HCT116 (cell line): ENCODE results near the gene TNFSF12. TPM values are rescaled to one million over a fixed set of nuclear protein-coding genes. Genes with fewer than 3 reads are reported as not detected.

Experiments used
- ATAC-seq: fragments of 200-7000 bp; cut with Tn5 transposase; 2 replicates; pipeline ENCODE4 v1.9.1; 2020; ENCODE audit warnings: mild to moderate bottlenecking, moderate library complexity
- BruUV-seq: library from RNA; stranded (reverse); fragments of 400-500 nt; replicated peaks from 2 replicates; lab custom pipeline; 2021; lab: Mats Ljungman, UMichigan
- CTCF ChIA-PET: fragments of 300-600 bp; sonication (Branson Sonifier 250); formaldehyde crosslinking; loops from one replicate; lab custom pipeline; 2021; ENCODE audit warnings: antibody characterized with exemption; lab: Charles Lee
- POLR2A ChIA-PET: fragments of 300-600, 350-600 bp; sonication (Branson Sonifier 250); formaldehyde crosslinking; loops from one replicate; lab custom pipeline; 2021; ENCODE audit warnings: antibody characterized with exemption; lab: Charles Lee
- RAD21 ChIA-PET, 2 experiments: fragments of 300-600 bp; sonication (Branson Sonifier 250); formaldehyde crosslinking; loops; one replicate each; lab custom pipeline; 2023; ENCODE audit warnings: low total read pairs in 2 of 2; ENCODE audit not compliant: uncharacterized antibody in 2 of 2, unreplicated experiment in 2 of 2, low non-redundant PET in 1 of 2; lab: Charles Lee
- DNase-seq: peaks from one replicate; pipeline ENCODE4 v3.0.0-alpha.2; 2010; ENCODE audit warnings: low read depth, low spot score
- H2AFZ ChIP-seq: fragments of 200-600 bp; shearing (Covaris generic), sonication (generic); 2 replicates; pipeline ENCODE4 v1.6.1; 2017; ENCODE audit warnings: low read depth, mixed run types, mixed read lengths, antibody characterized with exemption, low read length; ENCODE audit not compliant: poor library complexity, severe bottlenecking
- H3K27ac ChIP-seq: 2 replicates; pipeline ENCODE4 v1.5.1; 2012; ENCODE audit warnings: low read depth, low read length
- H3K27me3 ChIP-seq: fragments of 200-600 bp; sonication (generic); 2 replicates; pipeline ENCODE4 v1.6.1; 2016; ENCODE audit warnings: mixed run types, low read length, mixed read lengths; ENCODE audit not compliant: insufficient read depth
- H3K36me3 ChIP-seq, 2 experiments: fragments of 200-500 bp in 1 of 2; fragments of 200-600 bp in 1 of 2; sonication (Bioruptor generic) in 1 of 2; sonication (generic) in 1 of 2; 2 replicates each; pipeline versions ENCODE4 v1.5.1 to v1.6.1; 2014 to 2016; ENCODE audit warnings: low read length in 2 of 2, inconsistent platforms in 1 of 2, mixed read lengths in 1 of 2, mixed run types in 1 of 2; ENCODE audit not compliant: insufficient read depth in 2 of 2, control insufficient read depth in 1 of 2
- H3K4me1 ChIP-seq, 2 experiments: fragments of 200-600 bp in 1 of 2; sonication (generic) in 1 of 2; 2 replicates each; pipeline versions ENCODE4 v1.5.1 to v1.6.1; 2012 to 2017; ENCODE audit warnings: low read length in 2 of 2, inconsistent platforms in 1 of 2, mild to moderate bottlenecking in 1 of 2, mixed read lengths in 1 of 2, mixed run types in 1 of 2, moderate library complexity in 1 of 2; ENCODE audit not compliant: insufficient read depth in 2 of 2, control insufficient read depth in 1 of 2
- H3K4me2 ChIP-seq: fragments of 200-600 bp; sonication (generic); 2 replicates; pipeline ENCODE4 v1.6.1; 2017; ENCODE audit warnings: mixed run types, low read length, mixed read lengths
- H3K4me3 ChIP-seq, 2 experiments: fragments of 200-600 bp in 1 of 2; sonication (generic) in 1 of 2; replicated peaks in 1 of 2; 2 replicates each; pipeline ENCODE4 v1.5.1; 2011 to 2016; ENCODE audit warnings: low read length in 2 of 2, control low read depth in 1 of 2, low read depth in 1 of 2, mild to moderate bottlenecking in 1 of 2, mixed read lengths in 1 of 2, mixed run types in 1 of 2
- H3K79me2 ChIP-seq: fragments of 200-600 bp; sonication (generic); 2 replicates; pipeline ENCODE4 v1.6.1; 2017; ENCODE audit warnings: mild to moderate bottlenecking, mixed run types, low read length, moderate library complexity, mixed read lengths; ENCODE audit not compliant: insufficient read depth
- H3K9ac ChIP-seq: fragments of 200-600 bp; sonication (generic); 2 replicates; pipeline ENCODE4 v1.6.1; 2016; ENCODE audit warnings: low read length, mixed read lengths
- H3K9me2 ChIP-seq: fragments of 200-600 bp; sonication (generic), shearing (Covaris generic); 2 replicates; pipeline ENCODE4 v1.6.1; 2017; ENCODE audit warnings: mixed run types, mild to moderate bottlenecking, moderate library complexity; ENCODE audit not compliant: insufficient read depth
- H3K9me3 ChIP-seq, 2 experiments: fragments of 200-500 bp in 1 of 2; fragments of 200-600 bp in 1 of 2; sonication (Bioruptor generic) in 1 of 2; sonication (generic) in 1 of 2; 2 replicates each; pipeline ENCODE4 v1.6.1; 2014 to 2017; ENCODE audit warnings: low read length in 2 of 2, mixed read lengths in 2 of 2, inconsistent platforms in 1 of 2, low read depth in 1 of 2, mild to moderate bottlenecking in 1 of 2, mixed run types in 1 of 2, moderate library complexity in 1 of 2; ENCODE audit not compliant: control insufficient read depth in 1 of 2, insufficient read depth in 1 of 2
- H4K20me1 ChIP-seq: fragments of 200-600 bp; sonication (generic), shearing (Covaris generic); 2 replicates; pipeline ENCODE4 v1.6.1; 2017; ENCODE audit warnings: mixed run types, mild to moderate bottlenecking, moderate library complexity; ENCODE audit not compliant: insufficient read depth
- CBX3 ChIP-seq: IDR thresholded peaks from 2 replicates; pipeline ENCODE4 v1.6.1; 2012; ENCODE audit warnings: low read depth
- EGR1 ChIP-seq: IDR thresholded peaks from 2 replicates; pipeline ENCODE4 v1.6.1; 2012; ENCODE audit warnings: low read depth
- EZH2 ChIP-seq: fragments of 200-600 bp; sonication (generic); IDR thresholded peaks from 2 replicates; pipeline ENCODE4 v1.6.1; 2017; ENCODE audit warnings: antibody characterized with exemption, mixed run types
- EZH2phosphoT487 ChIP-seq: fragments of 200-600 bp; IDR thresholded peaks from 2 replicates; pipeline ENCODE4 v1.6.1; 2018; ENCODE audit warnings: antibody characterized with exemption, borderline replicate concordance
- SP1 ChIP-seq: IDR thresholded peaks from 2 replicates; pipeline ENCODE4 v1.6.1; 2012; ENCODE audit warnings: low read depth
- TCF7L2 ChIP-seq: IDR thresholded peaks from 2 replicates; pipeline ENCODE4 v1.7.0; 2011; ENCODE audit warnings: borderline replicate concordance, inconsistent platforms; ENCODE audit not compliant: insufficient read depth, insufficient read length; ENCODE audit errors: extremely low read depth
- ZNF274 ChIP-seq: fragments of 200-500 bp; sonication (Bioruptor generic); IDR thresholded peaks from 2 replicates; pipeline ENCODE4 v1.6.1; 2014; ENCODE audit warnings: mild to moderate bottlenecking, low read depth, low read length, inconsistent platforms
- intact Hi-C: fragments of 100-400 bp; cut with micrococcal nuclease; formaldehyde crosslinking; loops from 2 replicates; pipeline ENCODE4 v1.10.0; 2022
- total RNA-seq: library from RNA; stranded (reverse); gene quantifications from one replicate; pipeline ENCODE4 v1.2.1, GENCODE V29; 2021; ENCODE audit not compliant: unreplicated experiment
- TF ChIP-seq, protein P1 (sequence below): IDR thresholded peaks from 2 replicates; pipeline ENCODE4 v1.6.1; 2012

TNFSF12 gene
- total RNA-seq, 1 experiment from 2014 or later = 12.3 TPM

DNA sequence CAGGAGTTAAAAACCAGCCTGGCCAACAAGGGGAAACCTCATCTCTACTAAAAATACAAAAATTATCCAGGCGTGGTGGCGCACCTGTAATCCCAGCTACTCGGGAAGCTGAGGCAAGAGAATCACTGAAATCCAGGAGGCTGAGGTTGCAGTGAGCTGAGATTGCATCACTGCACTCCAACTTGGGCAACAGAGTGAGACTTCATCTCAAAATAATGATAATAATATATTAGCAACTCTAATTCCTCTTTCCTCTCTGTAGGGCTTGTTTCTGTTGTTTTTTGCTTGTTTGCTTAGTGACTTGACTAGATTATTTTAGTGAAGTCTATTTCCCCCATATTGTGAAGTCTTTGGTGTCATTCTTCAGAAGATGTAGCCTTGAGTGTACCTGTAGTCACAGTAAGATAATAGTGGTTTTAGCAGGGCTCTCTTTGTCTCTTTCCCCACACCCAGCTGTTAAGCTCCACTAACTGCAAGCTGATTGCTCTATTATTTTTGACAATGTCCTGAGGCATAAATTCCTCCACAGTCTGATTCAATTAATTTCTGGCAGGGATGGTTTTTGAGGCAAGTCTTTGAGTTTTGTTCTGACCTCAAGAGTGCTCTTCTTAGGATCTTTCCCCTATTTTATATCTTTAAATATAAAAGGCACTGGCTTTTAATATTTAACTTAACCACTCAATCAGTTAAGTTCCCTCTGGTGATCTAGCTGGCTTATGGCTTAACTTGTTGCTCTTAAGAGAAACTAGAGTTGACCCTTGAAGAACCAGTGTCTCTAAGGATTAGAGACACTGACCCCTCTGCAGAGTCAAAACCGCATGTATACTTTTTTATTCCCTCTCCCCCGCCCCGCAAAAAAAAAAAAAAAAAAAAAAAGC, 18.6 kb upstream of the TNFSF12 start:
- no peak overlapping the region for H2AFZ ChIP-seq
- H3K9ac ChIP-seq = no peak overlapping the region
- POLR2A ChIA-PET = no interaction called here
- no peak for DNase-seq
- H3K9me2 ChIP-seq = no peaks in the 10 kb centered on the region
- H3K4me2 ChIP-seq = no peak overlapping the region
- H3K9me3 ChIP-seq = peaks cover 0 to 4% of the 10 kb centered on the region in 2 experiments; a peak in 1 of 4 replicates
- TF ChIP-seq, protein P1, sequence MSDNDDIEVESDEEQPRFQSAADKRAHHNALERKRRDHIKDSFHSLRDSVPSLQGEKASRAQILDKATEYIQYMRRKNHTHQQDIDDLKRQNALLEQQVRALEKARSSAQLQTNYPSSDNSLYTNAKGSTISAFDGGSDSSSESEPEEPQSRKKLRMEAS = no peak
- no peak for TF ChIP-seq EZH2
- no peak for TF ChIP-seq EZH2phosphoT487
- no peak for TF ChIP-seq TCF7L2
- TF ChIP-seq ZNF274 = no peak
- TF ChIP-seq EGR1 = no peak
- TF ChIP-seq, all 23 proteins: peak for 0
- no peak overlapping the region for H3K27ac ChIP-seq
- ATAC-seq = no peak
- no TSS peak for BruUV-seq
- H3K27me3 ChIP-seq = no peaks in the 10 kb centered on the region
- no peaks in the 10 kb centered on the region for H4K20me1 ChIP-seq
- no peaks in the 10 kb centered on the region for H3K36me3 ChIP-seq
- no peak overlapping the region for H3K4me3 ChIP-seq
- RAD21 ChIA-PET = no interaction called here
- H3K79me2 ChIP-seq = no peaks in the 10 kb centered on the region
- H3K4me1 ChIP-seq = no peaks in the 10 kb centered on the region
- CTCF ChIA-PET = no interaction called here
- intact Hi-C loops = no loop called here

DNA sequence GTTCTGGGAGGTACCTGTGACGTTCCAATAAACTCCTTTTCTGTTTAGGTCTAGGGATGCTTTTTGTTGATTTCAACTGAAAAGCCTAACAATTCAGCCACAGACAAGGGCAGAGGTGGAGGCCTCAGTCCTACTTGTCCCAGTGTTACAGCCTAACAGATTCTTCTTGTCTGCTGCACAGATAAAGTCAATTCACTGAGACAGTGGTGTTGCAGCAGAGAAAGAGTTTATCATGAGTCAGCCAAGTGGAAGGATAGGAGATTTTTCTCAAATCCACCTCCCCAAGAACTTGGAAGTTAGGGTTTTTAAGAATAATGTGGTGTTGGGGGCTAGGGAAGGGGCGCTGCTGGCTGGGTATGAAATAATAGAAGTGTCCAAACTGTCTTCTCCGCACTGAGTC, 10.8 kb upstream of the TNFSF12 start:
- H3K9me3 ChIP-seq = peaks cover 8 to 12% of the 10 kb centered on the region in 2 experiments; a peak in 2 of 4 replicates
- no TSS peak for BruUV-seq
- no peak overlapping the region for H2AFZ ChIP-seq
- no peak for ATAC-seq
- no peak overlapping the region for H3K27ac ChIP-seq
- ChIA-PET CTCF (no interaction called here), RAD21 (no interaction called here), POLR2A (no interaction called here)
- TF ChIP-seq CBX3 = peak; percentile 66; the same call in 1 of the 2 replicates
- no peak for TF ChIP-seq SP1
- no peaks in the 10 kb centered on the region for H3K36me3 ChIP-seq
- no peak for DNase-seq
- H4K20me1 ChIP-seq = no peaks in the 10 kb centered on the region
- H3K4me2 ChIP-seq = no peak overlapping the region
- H3K27me3 ChIP-seq = no peaks in the 10 kb centered on the region
- no peaks in the 10 kb centered on the region for H3K79me2 ChIP-seq
- H3K4me1 ChIP-seq = no peaks in the 10 kb centered on the region
- H3K4me3 ChIP-seq = no peak overlapping the region
- H3K9me2 ChIP-seq = no peaks in the 10 kb centered on the region
- intact Hi-C loops = no loop called here
- no peak overlapping the region for H3K9ac ChIP-seq
